Heart left ventricle (tissue), 16 donors: ENCODE results near the gene CAMTA1. TPM values are rescaled to one million over a fixed set of nuclear protein-coding genes. Genes with fewer than 3 reads are reported as not detected.

Source experiments
- ATAC-seq, 4 donors: fragments of 200-7000 bp; cut with Tn5 transposase; one replicate each; pipeline ENCODE4 v1.9.1; 2020 to 2022; ENCODE audit warnings: moderate library complexity in 4 of 4, mild to moderate bottlenecking in 3 of 4, moderate number of reproducible peaks in 1 of 4
- DNase-seq, 5 donors: peaks; one replicate each; pipeline ENCODE4 v3.0.0-alpha.2; 2020
- H3K27ac ChIP-seq, 12 donors: fragments of 200-600 bp; sonication (generic) in 4 of 12; one replicate each; pipeline versions ENCODE4 v1.5.0 to v1.8.0; 2016 to 2022; ENCODE audit warnings: mild to moderate bottlenecking in 2 of 12
- H3K27me3 ChIP-seq, 9 donors: fragments of 200-600 bp; sonication (generic) in 2 of 9; one replicate each; pipeline versions ENCODE4 v1.5.1 to v1.8.0; 2016 to 2022; ENCODE audit warnings: mild to moderate bottlenecking in 3 of 9
- H3K36me3 ChIP-seq, 9 donors: fragments of 200-600 bp; sonication (generic) in 2 of 9; one replicate each; pipeline versions ENCODE4 v1.5.0 to v1.8.0; 2018 to 2022; ENCODE audit warnings: mild to moderate bottlenecking in 2 of 9
- H3K4me1 ChIP-seq, 12 donors: fragments of 200-600 bp; sonication (generic) in 4 of 12; one replicate each; pipeline versions ENCODE4 v1.5.0 to v1.8.0; 2016 to 2022; ENCODE audit warnings: mild to moderate bottlenecking in 3 of 12
- H3K4me3 ChIP-seq, 12 donors: fragments of 200-600 bp; sonication (generic) in 4 of 12; one replicate each; pipeline versions ENCODE4 v1.5.0 to v1.8.0; 2017 to 2022; ENCODE audit warnings: mild to moderate bottlenecking in 9 of 12, moderate library complexity in 4 of 12
- H3K9me3 ChIP-seq, 12 donors: fragments of 200-600 bp; sonication (generic) in 4 of 12; one replicate each; pipeline versions ENCODE4 v1.5.0 to v1.8.0; 2016 to 2022; ENCODE audit warnings: mild to moderate bottlenecking in 1 of 12
- CTCF ChIP-seq, 12 donors: fragments of 200-600 bp; sonication (generic) in 4 of 12; IDR thresholded peaks; one replicate each; pipeline versions ENCODE4 v1.5.0 to v1.8.0; 2018 to 2022; ENCODE audit warnings: antibody characterized with exemption in 12 of 12, mild to moderate bottlenecking in 5 of 12
- POLR2A ChIP-seq, 2 donors: fragments of 450-650 bp; IDR thresholded peaks; one replicate each; pipeline ENCODE4 v1.6.1; 2017; ENCODE audit warnings: antibody characterized with exemption in 2 of 2, mild to moderate bottlenecking in 2 of 2, moderate library complexity in 2 of 2
- WGBS, 4 donors: extraction: QIAGEN DNeasy Blood & Tissue Kit in 2 of 4; methylation state at CpG; one replicate each; pipeline versions ENCODE4 v1.1.5 to v1.1.7; 2013 to 2018; 5-methylcytosine and 5-hydroxymethylcytosine counted together
- intact Hi-C, 10 donors: fragments of 100-400 bp; cut with DNase I; formaldehyde crosslinking; loops; one replicate each; pipeline versions ENCODE4 v1.11.1 to v1.14.2; 2022
- polyA plus RNA-seq, 2 donors: library from polyadenylated mRNA; stranded (reverse); fragments of 200-250 nt; gene quantifications; one replicate each; pipeline ENCODE4 v1.2.3, GENCODE V29; 2013
- total RNA-seq, 9 donors: library from RNA; depleted of rRNA in 2 of 9; stranded (reverse); fragments of >200 nt in 2 of 9; fragmentation: NEBNext Ultra II Directional in 3 of 9; extraction: Animal tissue kit (Norgen Biotek cat#: 25700) in 3 of 9; gene quantifications; one replicate each; pipeline versions ENCODE4 v1.1.0 to v1.2.4, GENCODE V29; 2016 to 2023
- donor health status: ischemic (EF 13 %, LVEDD 7.1; RV severe dilation, severe dysfunction).
- donor health status: healthy with polysubstance abuse.
- donor health status: DM: no; HTN: yes; CAD: no.
- donor health status: DM: no; HTN: no; CAD: no.
- donor health status: ischemic (EF 25% LVEDD 6.9; RV normal size, moderate dysfunction).
- donor health status: ischemic (EF 25% LVEDD 5.7; RV mildly dilated, moderate dysfunction).
- donor health status: healthy.
- donor health status: DM: yes; HTN: yes; CAD: no.
- donor health status: ischemic (EF 35%, LVEDD 5.7; RV mildly dilated, moderate dysfunction).
- donor health status: nonischemic (EF 11% LVEDD 7.7; RV severe dilation, severe dysfunction).
- donor health status: DM: yes; HTN: yes; CAD: no.
- donor health status: PGD.
- donor health status: ischemic (EF 29% LVEDD 5.4; RV normal size, mild dysfunction).
- donor health status: nonischemic (EF 23%, LVEDD 6.1; RV moderate dilation, normal function).

Gene CAMTA1
- total and polyA plus RNA-seq, 11 donors: 114 to 303 (median 137) TPM

DNA sequence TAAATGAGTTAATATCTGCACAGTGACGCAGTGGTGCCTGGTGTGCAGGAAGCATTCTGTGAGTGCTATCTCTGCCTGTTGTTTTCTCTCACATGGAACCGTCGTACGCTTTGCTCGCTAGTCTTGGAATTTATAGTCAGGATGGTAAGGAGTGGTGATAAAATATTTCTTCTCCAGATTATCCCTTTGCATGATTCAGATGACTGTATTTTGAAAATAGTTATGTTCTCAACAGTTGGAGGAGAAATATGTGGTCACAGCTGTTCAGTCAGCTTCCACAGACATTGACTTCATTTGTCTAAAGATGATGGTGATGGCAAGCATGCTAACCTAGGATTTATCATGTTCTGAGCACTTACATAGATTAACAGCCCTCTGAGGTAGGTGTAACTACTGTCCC, 944.5 kb downstream of the CAMTA1 start:
- H3K9me3 ChIP-seq: no peaks in the 10 kb centered on the region
- peaks cover 0 to 17% (median 7%) of the 10 kb centered on the region in 12 donors for H3K4me1 ChIP-seq
- no peak overlapping the region for H3K4me3 ChIP-seq
- DNase-seq: no peak
- H3K36me3 ChIP-seq: peaks cover 0 to 3% (median 0%) of the 10 kb centered on the region in 9 donors
- no peak overlapping the region for H3K27ac ChIP-seq
- H3K27me3 ChIP-seq: no peaks in the 10 kb centered on the region
- TF ChIP-seq CTCF (IDR thresholded peaks at IDR 0.05) (no peak), POLR2A (IDR thresholded peaks at IDR 0.05) (no peak)
- intact Hi-C loops: no loop called here
- WGBS, 4 donors: 94 to 95% (median 94%) methylated on average over 5 of the region's 5 CpGs
- no peak for ATAC-seq

GRCh38 chr1:7732331-7732730, 947.1 kb downstream of the CAMTA1 start:
- no peaks in the 10 kb centered on the region for H3K27me3 ChIP-seq
- H3K9me3 ChIP-seq: no peaks in the 10 kb centered on the region
- TF ChIP-seq POLR2A (IDR thresholded peaks at IDR 0.05) (no peak), CTCF (IDR thresholded peaks at IDR 0.05) (no peak)
- H3K4me1 ChIP-seq: peaks cover 0 to under 1% (median 0%) of the 10 kb centered on the region in 12 donors
- 89 to 92% (median 90%) methylated on average over 19 of the region's 19 CpGs for WGBS, 4 donors
- H3K36me3 ChIP-seq: peaks cover 0 to 18% (median 9%) of the 10 kb centered on the region in 9 donors
- DNase-seq (no peak), ATAC-seq (no peak)
- no peak overlapping the region for H3K27ac ChIP-seq
- no peak overlapping the region for H3K4me3 ChIP-seq
- intact Hi-C loops: no loop called here

DNA sequence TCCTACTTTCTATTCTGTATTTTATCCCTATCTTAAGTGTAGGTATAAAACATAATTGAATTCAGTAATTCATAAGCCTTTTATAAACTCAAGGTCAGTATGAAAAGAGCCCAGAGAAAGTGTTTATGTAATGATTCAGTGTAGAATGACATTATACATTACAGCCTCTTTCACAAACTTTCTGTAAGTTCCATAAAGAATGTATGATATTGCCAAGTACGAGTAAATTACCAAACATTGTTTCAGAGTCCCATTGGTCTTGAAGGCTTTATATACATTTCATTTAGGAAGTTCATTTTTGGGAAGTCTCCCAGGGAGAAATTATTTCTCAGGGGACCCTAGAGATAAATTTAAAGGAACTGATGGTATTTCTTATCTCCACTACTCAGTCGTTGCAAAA, 948.0 kb downstream of the CAMTA1 start:
- Histone ChIP-seq H3K27ac (no peak overlapping the region), H3K36me3 (peaks cover 0 to 27% (median 13%) of the 10 kb centered on the region in 9 donors), H3K4me3 (no peak overlapping the region), H3K9me3 (no peaks in the 10 kb centered on the region), H3K27me3 (no peaks in the 10 kb centered on the region), H3K4me1 (no peaks in the 10 kb centered on the region)
- intact Hi-C loops: no loop called here
- WGBS, 4 donors: 78 to 85% (median 79%) methylated on average over 2 of the region's 2 CpGs
- TF ChIP-seq CTCF (IDR thresholded peaks at IDR 0.05): no peak
- no peak for TF ChIP-seq POLR2A (IDR thresholded peaks at IDR 0.05)
- no peak for ATAC-seq
- no peak for DNase-seq

GRCh38 chr1:7738044-7738443, 952.8 kb downstream of the CAMTA1 start:
- ATAC-seq: no peak
- Histone ChIP-seq H3K27me3 (no peaks in the 10 kb centered on the region), H3K27ac (no peak overlapping the region), H3K9me3 (no peaks in the 10 kb centered on the region), H3K4me3 (no peak overlapping the region), H3K4me1 (no peaks in the 10 kb centered on the region), H3K36me3 (peaks cover 0 to 37% (median 18%) of the 10 kb centered on the region in 9 donors)
- TF ChIP-seq POLR2A (IDR thresholded peaks at IDR 0.05): no peak
- no peak for TF ChIP-seq CTCF (IDR thresholded peaks at IDR 0.05)
- DNase-seq: no peak
- WGBS, 4 donors: 90 to 96% (median 96%) methylated on average over 6 of the region's 6 CpGs
- intact Hi-C loops: no loop called here
